SU-DHL-6 (cell line): Measurements from ENCODE around the gene KCND3.

Experiments used
- EZH2phosphoT487 ChIP-seq: fragments of 200-600 bp; sonication (generic), shearing (Covaris generic); conservative IDR thresholded peaks from 2 replicates; pipeline ENCODE4 v1.6.1; 2018; ENCODE audit warnings: mild to moderate bottlenecking, antibody characterized with exemption, low read length, moderate library complexity, mixed read lengths
- TF ChIP-seq, protein P1 (sequence below): fragments of 200-600 bp; sonication (generic); IDR thresholded peaks from one replicate; pipeline ENCODE4 v1.5.1; 2017; ENCODE audit warnings: antibody characterized with exemption, mild to moderate bottlenecking, low read length, moderate library complexity; ENCODE audit not compliant: insufficient read depth, poor library complexity, severe bottlenecking

DNA sequence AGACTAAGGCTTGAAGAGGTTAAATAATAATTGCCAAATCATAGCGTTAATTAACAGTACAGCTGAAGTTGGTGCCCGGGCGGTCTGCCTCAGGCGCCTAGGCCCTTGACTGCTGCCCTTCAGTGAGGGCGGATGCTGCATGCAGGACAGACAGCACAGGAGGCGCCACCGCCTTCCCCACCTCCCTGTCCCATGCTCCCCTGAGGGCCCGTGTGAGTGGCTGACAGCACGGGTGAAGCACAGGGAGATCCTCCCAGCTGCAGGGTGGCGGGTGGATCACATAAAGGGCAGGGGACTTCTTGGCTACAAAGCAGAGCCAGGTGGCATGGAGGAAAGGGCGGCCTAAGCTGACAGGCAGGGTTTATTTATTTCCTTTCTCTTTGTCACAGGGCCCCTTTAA lies 184.7 kb downstream of the KCND3 start:
- TF ChIP-seq, protein P1, sequence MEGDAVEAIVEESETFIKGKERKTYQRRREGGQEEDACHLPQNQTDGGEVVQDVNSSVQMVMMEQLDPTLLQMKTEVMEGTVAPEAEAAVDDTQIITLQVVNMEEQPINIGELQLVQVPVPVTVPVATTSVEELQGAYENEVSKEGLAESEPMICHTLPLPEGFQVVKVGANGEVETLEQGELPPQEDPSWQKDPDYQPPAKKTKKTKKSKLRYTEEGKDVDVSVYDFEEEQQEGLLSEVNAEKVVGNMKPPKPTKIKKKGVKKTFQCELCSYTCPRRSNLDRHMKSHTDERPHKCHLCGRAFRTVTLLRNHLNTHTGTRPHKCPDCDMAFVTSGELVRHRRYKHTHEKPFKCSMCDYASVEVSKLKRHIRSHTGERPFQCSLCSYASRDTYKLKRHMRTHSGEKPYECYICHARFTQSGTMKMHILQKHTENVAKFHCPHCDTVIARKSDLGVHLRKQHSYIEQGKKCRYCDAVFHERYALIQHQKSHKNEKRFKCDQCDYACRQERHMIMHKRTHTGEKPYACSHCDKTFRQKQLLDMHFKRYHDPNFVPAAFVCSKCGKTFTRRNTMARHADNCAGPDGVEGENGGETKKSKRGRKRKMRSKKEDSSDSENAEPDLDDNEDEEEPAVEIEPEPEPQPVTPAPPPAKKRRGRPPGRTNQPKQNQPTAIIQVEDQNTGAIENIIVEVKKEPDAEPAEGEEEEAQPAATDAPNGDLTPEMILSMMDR: no peak
- TF ChIP-seq EZH2phosphoT487: no peak
